HG02763 (cell line): ENCODE results near the gene SLC25A12.
"Not testable (repeated sequence)": the region's sequence is repeated elsewhere in the genome, so short reads cannot be mapped to it uniquely, and the experiment has no call there.

Source experiments
- ATAC-seq: cut with Tn5 transposase; IDR thresholded peaks from one replicate; pipeline ENCODE4 v1.9.1; 2021; ENCODE audit warnings: mild to moderate bottlenecking, moderate library complexity; ENCODE audit not compliant: unreplicated experiment

SLC25A12 gene

DNA sequence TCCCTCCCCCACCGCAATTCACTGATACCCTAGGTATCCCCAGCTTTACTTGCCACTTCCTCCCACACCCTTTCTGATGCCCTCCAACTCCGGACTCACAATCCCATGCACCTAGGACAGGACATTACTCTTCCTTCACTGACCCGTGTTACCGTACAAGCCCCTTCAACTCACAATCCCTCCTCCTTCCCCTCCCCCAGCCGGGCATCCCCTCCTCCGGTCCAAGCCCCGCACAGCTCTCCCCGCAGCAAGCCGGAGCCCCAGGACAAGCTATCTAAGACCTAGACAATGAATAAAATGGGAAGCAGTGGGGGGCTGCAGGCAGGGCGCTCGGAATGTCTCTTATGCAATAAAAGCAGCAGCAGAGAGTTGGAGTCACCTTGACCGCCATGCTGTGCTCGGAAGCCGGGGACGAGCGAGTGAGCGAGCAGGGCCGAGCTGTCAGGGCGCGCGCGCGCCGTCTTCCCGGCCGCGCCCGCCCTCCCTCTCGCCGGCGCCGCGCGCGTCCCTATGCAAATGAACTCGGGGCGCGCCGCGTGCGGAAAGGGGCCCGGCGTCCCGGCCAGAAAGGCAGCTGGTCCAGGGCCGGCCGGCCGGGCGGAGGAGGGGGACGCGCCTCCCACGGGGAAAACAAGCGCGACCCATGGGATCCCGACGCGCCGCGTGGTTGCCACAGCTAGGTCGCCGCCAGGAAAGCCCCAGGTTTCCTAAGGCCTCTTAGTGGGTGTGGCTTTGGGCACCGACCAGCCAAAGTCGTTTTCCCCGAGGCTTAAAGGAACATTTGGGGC lies at the start of gene SLC25A12:
Gene SLC25A12 (minus strand): TSS at position 421 of the 788 bp plus-strand sequence. CDS start 30 bp downstream, at position 391.
- ATAC-seq: peak; percentile 90

DNA sequence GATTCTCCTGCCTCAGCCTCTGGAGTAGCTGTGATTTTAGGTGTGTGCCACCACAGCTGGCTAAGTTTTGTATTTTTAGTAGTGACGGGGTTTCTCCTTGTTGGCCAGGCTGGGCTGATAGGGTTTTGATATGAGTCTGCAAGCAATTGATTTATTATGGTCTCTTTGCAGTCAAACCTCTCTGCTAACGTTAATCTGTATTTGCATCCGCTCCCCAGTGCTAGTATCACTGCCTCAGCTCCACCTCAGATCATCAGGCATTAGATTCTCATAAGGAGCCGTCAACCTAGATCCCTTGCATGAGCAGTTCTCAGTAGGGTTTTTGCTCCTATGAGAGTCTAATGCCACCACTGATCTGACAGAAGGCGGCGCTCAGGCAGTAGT lies 47.3 kb upstream of the SLC25A12 start:
- ATAC-seq: no peak

DNA sequence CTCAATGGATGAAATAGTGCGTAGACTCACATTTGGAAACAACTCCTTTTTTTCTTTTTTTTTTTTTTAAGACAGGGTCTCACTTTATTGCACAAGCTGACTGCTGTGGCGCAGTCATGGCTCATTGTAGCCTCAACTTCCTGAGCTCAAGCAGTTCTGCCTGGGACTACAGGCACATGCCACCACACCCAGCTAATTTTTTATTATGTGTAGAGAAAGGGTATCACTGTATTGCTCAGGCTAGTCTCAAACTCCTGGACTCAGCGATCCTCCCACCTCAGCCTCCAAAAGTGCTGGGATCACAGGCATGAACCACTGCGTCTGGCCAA lies 45.7 kb upstream of the SLC25A12 start:
- ATAC-seq: no peak

- ATAC-seq: no peak
These were observed 45.2 kb upstream of the SLC25A12 start for GRCh38 chr2:171939058-171939742.

GRCh38 chr2:171930385-171930784 lies 36.3 kb upstream of the SLC25A12 start:
- ATAC-seq: no peak

GRCh38 chr2:171924170-171924942 lies 30.3 kb upstream of the SLC25A12 start:
- ATAC-seq: no peak

- no peak for ATAC-seq
These were observed 29.2 kb upstream of the SLC25A12 start for GRCh38 chr2:171923206-171923605.

- ATAC-seq: peak; percentile 98
These were observed 28.4 kb upstream of the SLC25A12 start, which contains the start of gene HAT1 for GRCh38 chr2:171922230-171923022. HAT1 (plus strand) TSS chr2:171922461; CDS start chr2:171922501, 40 bp downstream.

GRCh38 chr2:171921970-171922229 lies 27.9 kb upstream of the SLC25A12 start:
- ATAC-seq: no peak

GRCh38 chr2:171919453-171919852 lies 25.4 kb upstream of the SLC25A12 start:
- ATAC-seq: no peak

DNA sequence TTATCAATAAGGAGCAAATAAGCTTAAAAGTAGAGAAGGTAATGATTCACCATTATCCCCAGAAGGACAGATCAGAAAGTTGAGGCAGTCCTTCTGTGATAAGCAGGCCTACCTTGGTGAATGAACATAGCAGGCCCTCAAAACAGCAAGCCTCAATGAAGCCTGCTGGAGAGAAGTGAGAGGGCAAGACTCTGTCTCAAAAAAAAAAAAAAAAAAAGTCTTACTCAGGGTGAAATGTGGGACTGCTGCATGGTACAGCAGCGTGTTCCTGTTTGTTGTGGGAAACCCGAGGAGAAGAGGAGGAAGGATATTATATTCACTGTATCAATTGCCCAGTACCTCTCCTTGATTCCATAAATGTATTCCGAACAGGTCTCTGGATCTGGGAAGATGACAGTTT lies 19.5 kb upstream of the SLC25A12 start:
- no peak for ATAC-seq

- ATAC-seq: no peak
These were observed 16.4 kb upstream of the SLC25A12 start for GRCh38 chr2:171910494-171910893.

DNA sequence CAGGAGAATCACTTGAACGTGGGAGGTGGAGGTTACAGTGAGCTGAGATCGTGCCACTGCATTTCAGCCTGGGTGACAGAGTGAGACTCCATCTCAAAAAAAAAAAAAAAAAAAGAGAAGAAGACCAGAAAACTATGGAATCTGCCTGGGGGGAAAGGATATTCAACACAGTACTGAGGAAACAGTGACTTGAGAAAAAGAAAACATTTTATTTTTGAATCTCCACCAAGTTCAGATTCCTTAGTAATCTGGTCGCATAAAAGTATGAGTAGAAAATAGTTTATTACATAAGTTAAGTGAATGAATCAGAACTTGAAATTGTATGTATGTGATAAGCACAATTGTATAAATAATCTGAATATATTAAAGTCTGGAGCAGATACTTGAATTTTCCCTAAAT lies 15.2 kb upstream of the SLC25A12 start:
- ATAC-seq: no peak

GRCh38 chr2:171908235-171908634 lies 14.2 kb upstream of the SLC25A12 start:
- no peak for ATAC-seq

DNA sequence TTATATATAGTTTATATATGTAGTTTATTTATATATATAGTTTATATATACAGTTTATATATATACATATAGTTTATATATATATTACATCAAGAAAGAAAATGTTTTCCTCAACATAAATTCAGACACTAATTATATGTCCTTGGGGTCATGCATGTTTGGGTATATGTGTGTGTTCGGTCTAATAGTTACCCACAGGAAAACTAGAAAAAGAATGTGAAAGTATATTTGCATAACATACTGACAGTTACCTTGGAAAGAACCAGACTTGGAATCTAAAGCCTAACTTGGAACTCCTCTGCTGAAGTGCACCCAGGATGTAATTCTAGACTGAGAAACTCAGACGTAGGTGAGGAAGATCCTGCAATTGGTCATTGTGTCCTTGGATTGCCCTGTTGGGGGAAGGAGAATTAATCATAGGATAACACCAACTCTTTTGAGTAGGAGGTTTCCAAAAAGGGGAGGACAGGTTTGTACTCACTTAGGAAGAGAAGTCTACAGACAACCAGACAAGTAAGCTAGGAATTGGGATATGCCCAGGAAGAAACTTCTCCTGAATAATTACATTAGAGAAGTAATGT lies 8.9 kb upstream of the SLC25A12 start:
- no peak for ATAC-seq

DNA sequence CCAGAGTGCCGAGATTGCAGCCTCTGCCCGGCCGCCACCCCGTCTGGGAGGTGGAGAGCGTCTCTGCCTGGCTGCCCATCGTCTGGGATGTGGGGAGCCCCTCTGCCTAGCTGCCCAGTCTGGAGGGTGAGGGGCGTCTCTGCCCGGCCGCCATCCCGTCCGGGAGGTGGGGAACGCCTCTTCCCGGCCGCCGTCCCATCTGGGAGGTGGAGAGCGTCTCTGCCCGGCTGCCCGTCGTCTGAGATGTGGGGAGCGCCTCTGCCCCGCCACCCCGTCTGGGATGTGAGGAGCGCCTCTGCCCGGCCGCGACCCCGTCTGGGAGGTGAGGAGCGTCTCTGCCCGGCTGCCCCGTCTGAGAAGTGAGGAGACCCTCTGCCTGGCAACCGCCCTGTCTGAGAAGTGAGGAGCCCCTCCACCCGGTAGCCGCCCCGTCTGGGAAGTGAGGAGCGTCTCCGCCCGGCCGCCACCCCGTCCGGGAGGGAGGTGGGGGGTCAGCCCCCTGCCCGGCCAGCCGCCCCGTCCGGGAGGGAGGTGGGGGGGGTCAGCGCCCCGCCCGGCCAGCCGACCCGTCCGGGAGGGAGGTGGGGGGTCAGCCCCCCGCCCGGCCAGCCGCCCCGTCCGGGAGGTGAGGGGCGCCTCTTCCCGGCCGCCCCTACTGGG lies 5.7 kb upstream of the SLC25A12 start:
- not testable (repeated sequence) for ATAC-seq

GRCh38 chr2:171895786-171896185 lies 1.7 kb upstream of the SLC25A12 start:
- no peak for ATAC-seq

- ATAC-seq: no peak
These were observed 536 bp upstream of the SLC25A12 start for GRCh38 chr2:171894612-171894947.

- ATAC-seq: no peak
These were observed 734 bp downstream of the SLC25A12 start for GRCh38 chr2:171893196-171893823.

GRCh38 chr2:171889808-171890207 lies 4.2 kb downstream of the SLC25A12 start:
- no peak for ATAC-seq
